Embryonic facial prominence (tissue), 1 donor: Measurements from ENCODE around the gene ZNF487.
A peak's percentile ranks its signal among the peaks of the same experiment; 100 is the strongest.
"Not testable (repeated sequence)": the region's sequence is repeated elsewhere in the genome, so short reads cannot be mapped to it uniquely, and the experiment has no call there.

Experiments used
- DNase-seq: peaks from one replicate; pipeline ENCODE4 v3.0.0-alpha.2; 2016; ENCODE audit errors: extremely low spot score

Gene ZNF487

DNA sequence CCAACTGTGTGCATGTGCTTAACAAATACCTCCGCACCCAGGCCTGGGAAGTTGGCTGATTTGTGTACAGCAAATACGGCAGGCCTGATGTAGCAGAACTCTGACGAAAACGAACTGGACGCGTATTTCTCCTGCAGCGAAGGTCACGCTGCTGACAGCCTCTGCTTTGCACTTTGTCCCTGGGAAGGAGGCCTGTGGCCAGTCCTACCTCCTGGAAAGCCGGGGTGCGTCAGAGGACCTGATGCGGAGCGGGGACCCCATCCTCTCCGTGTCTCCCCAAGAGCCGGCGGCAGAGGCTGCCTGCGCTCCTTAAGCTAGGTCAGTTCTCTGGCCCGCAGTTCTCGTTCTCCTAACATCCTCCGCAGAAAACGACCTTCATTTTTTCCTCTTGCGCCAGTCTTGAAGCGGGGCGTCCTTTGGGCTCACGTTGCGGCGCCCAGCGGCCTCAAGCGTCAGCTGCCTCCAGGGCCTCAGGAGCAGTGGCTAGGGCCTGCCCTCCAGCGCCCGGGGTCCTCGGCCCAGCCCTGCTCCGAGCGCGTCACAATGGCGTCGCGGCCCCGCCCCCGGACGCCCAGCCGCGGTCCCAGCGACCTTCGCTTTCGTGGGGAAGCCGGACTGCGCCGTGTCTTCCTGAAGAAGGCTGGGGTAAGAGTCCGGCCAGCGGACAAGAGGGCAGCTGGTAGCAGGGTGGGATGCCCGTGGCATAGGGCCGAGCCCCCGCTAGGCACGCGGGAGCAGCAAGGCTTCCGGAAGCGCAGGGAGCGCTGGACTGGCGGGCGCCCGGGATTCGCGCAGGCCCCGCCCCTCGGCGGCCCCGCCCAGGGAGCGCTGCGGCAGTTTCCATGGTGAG, at the start of gene ZNF487:
Gene ZNF487 (plus strand): TSS at position 821 of the 850 bp plus-strand sequence. CDS start 38,703 bp downstream, outside the sequence.
- DNase-seq = peak; percentile 79

DNA sequence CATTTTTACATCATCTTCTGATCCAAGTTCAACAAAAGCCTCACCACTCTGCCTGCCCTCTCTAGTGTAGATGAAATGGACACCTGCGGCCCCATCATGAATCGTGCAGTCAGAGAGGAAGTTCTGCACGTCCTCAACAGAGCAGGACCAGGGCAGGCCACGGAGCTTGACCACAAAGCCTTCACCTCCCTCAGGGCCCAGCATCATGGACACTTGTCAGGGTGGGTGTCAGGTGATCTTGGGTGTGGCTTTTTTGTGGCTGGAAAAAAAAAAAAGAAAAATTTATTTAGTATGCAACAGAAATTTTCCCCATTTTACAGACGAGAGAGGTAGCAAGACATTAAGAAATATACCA, 49.3 kb upstream of the ZNF487 start:
- no peak for DNase-seq

DNA sequence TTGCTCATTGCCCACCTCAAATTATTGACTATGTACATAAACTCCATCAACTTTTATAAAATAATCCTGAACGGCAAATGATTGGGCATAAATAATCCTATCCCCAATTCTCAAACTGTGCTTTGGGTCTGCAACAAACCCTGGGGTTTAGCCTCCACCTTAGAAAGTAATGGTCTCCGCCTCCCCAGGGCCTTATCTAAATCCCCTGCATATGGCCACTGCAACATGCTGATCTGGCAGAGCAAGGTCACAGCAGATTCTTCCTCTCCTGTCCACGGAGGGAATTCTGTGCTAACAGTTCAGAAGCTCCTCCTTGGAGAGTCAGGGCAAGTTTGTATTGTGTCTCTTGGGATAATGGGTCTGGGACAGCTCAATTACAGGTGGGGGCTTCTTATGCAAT, 47.0 kb upstream of the ZNF487 start:
- DNase-seq = no peak

DNA sequence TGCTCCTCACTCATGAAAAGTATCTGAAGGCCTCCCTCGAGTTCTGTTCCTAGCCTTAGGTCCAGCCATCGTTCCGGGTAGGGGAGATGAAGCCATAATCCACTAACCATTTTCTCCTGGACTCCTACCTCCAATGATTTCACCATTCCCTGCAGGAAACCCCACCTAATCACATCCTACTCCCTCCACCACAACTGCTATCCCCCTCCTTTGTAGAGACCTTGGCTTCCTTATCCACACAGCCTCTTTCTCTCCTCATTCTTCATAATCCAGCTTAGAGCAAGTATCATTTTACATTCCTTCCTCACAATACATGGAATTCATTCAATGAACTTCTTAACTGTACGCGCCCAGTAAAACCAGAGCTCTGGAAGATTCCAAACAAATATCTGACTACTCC, 46.6 kb upstream of the ZNF487 start:
- DNase-seq = no peak

DNA sequence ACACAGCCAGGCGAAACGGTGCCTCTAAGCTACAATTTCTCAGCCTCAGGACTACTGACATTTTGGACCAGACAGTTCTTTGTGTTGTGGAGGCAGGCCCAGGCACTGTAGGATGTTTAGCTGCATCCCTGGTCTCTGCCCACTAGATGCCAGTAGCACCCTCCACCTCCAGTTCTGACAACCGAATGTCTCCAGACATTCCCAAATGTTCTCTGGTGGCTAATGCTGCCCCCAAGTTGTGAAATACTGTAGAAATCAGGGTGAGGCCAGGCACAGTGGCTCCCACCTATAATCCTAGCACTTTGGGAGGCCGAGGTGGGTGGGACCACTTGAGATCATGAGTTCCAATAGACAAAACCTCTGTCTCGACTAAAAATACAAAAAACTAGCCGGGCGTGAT, 46.2 kb upstream of the ZNF487 start:
- no peak for DNase-seq

DNA sequence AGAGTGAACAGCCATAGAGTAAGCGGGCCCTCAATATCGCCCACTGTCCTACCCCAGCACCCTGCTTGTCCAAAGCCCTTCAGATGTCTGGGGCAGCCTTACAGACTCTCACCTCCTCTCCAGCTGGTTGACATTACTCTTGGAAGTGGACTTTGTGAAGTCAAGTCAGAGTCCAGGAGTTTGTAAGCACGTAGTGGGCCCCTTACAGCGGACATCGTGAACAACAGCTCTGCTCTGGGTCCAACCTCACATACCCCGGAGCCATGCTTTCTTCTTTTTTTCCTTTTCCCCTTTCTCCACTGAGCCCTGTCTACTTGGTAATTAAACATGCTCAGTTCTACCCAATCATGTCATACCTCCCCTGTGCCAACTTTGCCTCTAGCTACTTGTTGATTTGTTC, 45.4 kb upstream of the ZNF487 start:
- DNase-seq = no peak

DNA sequence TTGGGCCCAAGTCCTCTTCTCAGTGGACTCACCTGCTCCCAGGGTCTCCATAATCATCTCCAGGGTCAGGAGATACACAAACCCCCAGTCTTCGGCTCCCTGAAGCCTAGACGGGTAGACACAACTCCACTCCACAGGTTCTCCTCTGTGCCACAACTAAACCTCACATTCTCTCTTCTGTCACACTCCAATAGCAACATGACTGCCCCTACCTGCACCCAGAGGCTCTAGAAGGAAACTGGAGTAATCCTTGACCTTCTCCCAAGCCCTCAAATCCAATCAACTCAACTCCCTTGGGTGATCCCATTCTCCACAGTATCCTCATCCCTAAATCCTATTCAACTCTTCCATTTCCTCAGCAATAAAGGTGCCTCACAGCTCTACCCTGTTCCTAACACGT, 44.2 kb upstream of the ZNF487 start:
- DNase-seq = no peak

DNA sequence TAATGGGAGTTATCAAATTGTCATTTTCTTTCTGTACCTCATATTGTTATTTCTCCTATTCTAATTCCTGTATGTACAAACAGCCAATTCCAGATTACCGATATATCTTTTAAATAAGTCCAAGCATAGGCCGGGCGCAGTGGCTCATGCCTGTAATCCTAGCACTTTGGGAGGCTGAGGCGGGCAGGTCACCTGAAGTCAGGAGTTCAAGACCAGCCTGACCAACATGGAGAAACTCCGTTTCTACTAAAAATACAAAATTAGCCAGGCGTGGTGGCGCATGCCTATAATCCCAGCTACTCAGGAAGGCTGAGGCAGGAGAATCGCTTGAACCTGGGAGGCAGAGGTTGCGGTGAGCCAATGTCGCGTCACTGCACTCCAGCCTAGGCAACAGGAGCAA, 43.7 kb upstream of the ZNF487 start:
- DNase-seq = not testable (repeated sequence)

DNA sequence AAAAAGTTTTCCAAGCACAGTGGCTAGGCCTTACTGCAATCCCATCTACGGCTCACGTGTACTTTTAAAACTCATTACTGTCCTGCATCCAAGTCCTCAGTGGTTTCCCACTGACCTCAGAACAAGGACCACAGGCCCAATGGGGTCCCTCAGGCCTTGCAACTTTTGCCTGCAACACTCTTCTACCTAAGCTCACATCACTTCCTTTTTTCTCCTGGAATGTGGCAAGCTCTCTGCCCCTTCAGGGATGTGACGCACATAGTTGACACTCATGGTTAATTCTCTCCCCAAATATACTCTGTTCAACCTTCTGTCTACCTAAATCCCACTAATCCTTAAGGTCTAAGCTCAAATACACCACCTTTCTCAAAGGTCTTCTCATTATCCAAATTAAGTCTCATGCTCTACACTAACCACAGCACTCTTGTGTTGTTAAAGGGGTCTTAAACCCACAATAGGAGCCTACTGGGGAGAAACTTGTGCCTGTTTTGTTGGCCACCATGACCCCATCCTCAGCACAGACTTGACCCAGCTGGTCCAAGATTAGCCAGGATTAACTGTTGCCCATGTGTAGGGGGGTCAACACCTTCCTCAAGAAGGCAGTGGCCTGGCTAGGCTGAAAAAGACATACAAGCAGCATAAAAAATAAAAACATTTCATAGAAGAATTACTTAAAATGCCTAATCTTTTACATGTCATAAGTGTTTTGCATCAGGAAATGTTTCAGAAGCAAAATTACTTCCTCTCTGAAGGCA, 43.1 kb upstream of the ZNF487 start:
- no peak for DNase-seq

DNA sequence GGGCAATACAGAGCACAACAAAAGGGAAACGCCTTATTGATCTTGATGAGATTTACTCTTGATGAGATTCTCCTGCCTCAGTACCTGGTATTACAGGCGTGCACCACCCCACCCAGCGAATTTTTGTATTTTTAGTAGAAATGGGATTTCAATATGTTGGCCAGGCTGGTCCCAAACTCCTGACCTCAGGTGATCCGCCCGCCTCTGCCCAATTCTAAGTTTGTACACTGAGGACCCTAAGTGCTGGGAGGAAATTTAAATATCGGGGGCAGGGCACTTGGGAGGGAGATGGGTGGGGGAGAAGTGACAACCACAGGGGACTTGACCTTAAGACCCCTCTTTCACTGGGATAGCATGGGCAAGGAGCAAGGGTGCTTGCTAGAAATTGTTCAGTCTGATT, 42.0 kb upstream of the ZNF487 start:
- no peak for DNase-seq

DNA sequence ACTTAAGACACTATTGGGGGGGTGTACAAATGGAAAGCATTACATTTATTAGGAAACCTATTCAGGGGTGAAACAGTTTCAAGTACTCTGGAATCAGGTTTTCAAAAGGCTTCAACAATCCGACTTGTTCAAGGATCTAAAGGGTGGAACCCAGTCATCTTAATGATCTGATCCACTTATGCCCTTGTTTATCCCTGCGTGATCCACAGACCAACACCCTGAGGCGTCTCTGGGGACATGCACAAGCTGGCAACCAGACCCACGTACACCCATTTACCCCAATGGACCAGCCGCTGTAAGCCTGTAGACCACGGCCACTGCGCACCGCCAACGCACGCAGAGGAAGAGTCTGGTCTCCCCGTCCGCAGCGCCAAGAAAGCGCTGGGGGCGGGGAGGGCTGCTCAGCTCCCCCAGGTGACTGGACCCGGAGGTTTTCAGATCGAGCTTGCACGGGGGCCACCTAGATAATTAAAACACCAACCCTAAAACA, 41.3 kb upstream of the ZNF487 start:
- DNase-seq = no peak

DNA sequence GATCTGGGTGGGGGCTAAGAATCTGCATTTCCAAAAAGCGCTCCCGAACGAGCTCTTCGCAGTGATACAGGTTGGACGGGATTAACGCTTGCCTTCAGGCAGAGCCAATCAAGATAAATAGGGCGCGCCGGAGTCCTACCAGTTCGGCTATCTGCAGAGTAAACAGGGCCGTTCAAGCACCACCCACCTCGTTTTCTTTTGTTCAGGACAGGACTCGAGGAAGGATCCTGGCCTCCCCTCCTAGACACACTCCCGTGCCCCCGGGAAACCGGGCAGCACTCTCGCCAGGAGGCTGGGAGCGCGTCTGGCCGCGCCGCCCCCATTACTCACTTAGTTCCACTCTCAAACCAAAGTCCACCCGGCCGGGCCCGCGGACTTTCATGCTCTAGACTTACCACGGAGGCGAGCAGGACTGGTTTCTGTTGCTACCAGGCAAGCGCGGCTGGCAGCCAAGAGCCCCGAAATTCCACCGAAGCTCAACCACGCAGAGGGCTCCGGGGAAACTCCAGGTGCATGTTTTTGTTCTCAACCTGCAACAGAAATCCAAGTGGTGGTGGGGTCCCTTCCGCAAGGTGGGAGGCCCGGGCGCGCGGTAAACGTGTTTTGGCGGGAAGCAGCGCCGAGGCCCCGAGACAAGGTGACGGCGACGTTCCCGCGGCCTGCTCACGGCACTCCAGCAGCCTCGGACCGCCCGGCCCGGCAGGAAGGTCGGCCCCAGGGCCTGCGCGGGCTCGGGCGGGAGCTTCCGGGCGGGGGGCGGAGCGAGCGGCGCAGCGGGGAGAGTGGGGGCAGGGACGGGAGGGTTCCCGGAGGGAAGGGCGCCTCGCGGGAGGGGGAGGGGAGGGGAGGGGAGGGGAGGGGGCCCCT, 40.6 kb upstream of the ZNF487 start:
- DNase-seq = peak; percentile 45

DNA sequence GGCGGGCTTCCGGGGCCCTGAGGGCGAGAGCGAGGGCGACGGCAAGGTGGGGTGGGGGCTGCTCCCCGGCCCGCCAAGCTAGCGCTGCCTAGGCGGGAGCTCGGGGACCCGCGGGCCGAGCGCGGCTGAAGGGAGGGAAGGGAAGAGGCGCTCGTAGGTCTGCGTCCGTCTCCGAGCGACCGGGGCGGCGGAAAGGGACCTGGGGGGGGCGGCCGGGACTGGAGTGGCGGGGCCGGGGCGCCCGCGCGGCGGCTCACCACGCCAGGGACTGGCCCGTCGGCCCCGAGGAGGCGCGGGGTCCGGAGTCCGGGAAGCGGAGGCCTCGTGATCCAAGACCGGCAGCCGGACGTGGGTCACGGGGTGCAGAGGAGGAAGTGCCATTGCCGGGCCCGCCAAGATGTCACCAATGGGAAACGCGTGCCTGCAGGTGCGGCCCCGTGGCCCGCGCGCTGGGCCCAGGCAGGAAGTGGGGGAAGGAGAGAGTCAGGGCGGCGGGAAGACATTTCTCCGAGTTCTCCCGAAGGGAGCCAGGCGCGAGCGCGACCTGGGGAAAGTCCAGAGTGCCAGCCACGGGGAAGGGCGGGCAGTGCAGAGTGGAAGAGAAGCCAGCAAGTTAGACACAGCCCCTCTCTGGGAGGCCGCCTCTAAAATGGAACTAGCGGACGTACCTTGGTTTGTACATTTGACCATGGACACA, 39.8 kb upstream of the ZNF487 start:
- no peak for DNase-seq

DNA sequence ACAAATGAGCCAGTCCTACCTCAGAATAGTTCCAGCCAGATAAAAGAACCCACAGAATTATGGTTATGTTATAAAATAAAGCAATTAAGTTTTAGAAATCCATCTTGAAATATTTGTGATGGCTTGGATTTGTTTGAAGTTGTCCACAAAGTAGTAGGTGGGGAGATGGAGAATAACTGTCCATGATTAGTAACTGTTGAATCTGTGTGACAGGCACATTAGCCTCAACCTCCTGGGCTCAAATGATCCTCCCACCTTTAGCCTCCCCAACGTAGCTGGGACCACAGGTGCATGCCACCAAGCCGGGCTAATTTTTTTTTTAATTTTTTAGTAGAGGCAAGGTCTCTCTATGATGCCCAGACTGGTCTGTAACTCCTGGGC, 38.0 kb upstream of the ZNF487 start:
- no peak for DNase-seq

DNA sequence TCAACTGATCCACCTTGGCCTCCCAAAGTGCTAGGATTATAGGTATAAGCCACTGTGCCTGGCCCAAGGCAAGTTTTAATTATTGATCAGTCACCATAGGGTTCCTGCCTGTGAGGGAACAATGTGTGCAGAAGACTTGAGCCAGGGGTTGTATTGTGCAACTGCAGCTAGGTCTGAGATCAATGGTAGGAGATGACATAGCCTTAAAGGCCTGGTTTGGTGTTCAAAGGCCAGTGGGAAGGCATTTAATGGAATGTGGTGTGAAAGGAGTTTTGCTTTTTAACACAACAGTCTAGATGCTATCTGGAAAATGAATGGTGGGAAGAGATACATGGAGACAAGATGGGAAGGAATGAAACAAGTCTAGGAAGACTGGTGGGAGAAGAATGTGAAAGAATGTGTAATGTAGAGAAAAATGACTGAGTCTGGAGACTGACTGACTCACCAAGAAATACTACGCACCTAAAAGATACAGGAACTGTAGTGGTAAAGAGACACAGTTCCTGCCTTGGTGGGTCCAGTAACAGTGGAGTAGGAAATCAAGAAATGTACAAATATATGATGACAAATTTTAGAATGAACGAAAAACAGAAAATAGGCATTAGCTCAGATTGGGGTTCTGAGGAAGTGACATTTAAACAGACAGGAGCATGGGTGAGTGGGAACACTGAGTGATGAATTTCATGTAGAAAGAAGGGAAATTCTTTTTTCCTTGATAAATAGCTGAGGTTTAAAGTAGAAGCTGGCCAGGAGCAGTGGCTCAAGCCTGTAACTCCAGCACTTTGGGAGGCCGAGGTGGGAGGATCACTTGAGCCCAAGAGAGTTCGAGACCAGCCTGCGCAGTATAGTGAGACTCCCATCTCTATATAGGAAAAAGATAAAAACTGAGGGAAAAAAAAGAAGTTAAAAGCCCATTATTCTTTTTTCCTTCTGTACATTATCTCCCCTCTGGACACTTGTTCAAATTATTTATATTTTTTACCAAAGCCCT, 37.3 kb upstream of the ZNF487 start:
- DNase-seq = no peak

DNA sequence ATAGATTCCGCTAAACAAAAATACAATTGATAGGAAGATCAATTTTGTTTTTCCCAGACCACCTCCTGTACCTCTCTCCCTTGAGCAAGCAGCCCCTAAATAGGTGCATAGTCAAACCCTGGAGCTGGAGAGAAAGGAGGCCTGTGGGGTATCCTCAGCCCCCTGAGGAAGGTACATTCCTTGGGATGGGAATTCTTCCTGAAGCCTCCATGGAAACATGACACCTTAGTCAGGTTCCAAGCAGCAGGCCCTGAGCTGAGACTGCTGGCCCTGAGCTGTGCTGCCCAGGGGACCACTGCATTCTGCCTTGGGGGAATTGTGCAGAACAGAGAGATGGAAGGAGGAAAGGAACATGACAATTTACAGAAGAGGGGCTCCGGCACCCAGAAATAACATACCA, 35.3 kb upstream of the ZNF487 start:
- no peak for DNase-seq

DNA sequence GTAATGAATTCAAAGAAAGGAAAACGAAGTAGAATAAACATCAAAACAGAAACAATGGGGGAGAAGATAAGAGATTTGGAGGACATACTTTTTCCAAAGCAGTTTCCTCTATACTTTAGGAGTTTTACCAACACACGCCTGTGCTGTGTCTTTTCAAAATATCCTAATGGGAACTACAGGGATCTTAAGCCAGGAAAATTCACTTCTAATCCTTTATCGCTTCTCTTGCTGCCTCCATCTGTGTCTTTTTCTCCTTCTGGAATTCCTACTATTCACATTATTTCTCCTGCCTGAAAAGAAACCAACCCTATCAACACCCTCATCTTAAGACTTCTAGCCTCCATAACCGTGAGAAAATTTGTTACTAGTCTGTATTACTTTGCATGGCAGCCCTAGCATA, 34.7 kb upstream of the ZNF487 start:
- DNase-seq = no peak

DNA sequence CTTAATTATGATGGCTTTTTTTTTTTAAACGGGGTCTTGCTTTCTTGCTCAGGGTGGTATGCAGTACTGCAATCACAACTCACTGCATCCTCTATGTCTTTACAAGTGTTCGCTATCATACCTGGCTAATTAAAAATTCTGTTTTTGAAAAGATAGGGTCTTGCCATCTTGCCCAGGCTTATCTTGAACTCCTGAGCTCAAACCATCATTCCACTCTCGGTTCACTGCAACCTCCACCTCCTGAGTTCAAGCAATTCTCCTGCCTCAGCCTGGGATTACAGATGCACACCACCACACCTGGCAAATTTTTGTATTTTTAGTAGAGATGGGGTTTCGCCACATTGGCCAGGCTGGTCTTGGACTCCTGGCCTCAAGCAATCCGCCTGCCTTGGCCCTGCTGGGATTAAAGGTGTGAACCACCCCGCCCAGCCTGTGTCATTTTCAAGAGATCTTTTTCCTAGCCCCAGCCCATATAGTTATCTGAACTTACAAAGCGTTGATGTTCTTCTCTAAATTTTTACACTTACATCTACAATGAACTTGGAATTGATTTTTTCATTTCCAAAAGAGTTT, 33.9 kb upstream of the ZNF487 start:
- DNase-seq = no peak

DNA sequence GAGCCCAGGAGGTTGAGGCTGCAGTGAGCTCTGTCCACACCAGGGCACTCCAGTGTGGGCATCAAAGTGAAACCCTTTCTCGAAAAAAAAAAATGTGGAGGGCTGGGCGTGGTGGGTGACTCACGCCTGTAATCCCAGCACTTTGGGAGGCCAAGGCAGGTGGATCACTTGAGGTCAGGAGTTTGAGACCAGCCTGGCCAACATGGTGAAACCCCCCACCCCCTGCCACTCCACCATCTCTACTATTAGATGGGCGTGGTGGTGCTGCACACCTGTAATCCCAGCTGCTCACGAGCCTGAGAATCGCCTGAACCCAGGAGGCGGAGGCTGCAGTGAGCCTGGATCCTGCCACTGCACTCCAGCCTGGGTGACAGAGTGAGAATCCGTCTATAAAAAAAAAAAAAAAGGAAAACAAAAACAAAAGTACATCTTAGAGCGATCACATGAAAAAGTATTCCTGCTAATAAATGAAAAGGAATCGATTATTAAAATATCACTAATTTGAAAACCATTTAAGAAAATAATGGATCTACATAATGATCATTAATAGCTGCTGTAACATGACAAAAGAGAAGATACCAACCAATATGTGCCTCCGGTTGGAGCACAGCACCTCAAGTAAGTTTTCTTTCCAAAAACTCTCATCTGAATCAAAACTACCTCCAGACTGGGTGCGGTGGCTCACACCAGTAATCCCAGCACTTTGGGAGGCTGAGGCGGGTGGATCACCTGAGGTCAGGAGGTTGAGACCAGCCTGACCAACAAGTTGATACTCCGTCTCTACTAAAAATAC, 32.8 kb upstream of the ZNF487 start:
- DNase-seq = no peak
